BLaER1 (cell line): Measurements from ENCODE around the gene SLC25A21.

Source experiments
- H3K27ac ChIP-seq: shearing (Covaris generic); formaldehyde crosslinking; 2 replicates; pipeline ENCODE4 v1.8.1; 2022
- H3K27me3 ChIP-seq: shearing (Covaris generic); formaldehyde crosslinking; 2 replicates; pipeline ENCODE4 v1.8.1; 2022
- H3K36me3 ChIP-seq: shearing (Covaris generic); formaldehyde crosslinking; 2 replicates; pipeline ENCODE4 v1.8.1; 2022
- H3K4me1 ChIP-seq: shearing (Covaris generic); formaldehyde crosslinking; 2 replicates; pipeline ENCODE4 v1.8.1; 2022
- H3K4me2 ChIP-seq: shearing (Covaris generic); formaldehyde crosslinking; 2 replicates; pipeline ENCODE4 v1.8.1; 2022
- H3K4me3 ChIP-seq: shearing (Covaris generic); formaldehyde crosslinking; 2 replicates; pipeline ENCODE4 v1.8.1; 2022
- H3K9ac ChIP-seq: shearing (Covaris generic); formaldehyde crosslinking; 2 replicates; pipeline ENCODE4 v1.8.1; 2022
- H3K9me3 ChIP-seq: shearing (Covaris generic); formaldehyde crosslinking; 2 replicates; pipeline ENCODE4 v1.8.1; 2022
- H4K20me1 ChIP-seq: shearing (Covaris generic); formaldehyde crosslinking; 2 replicates; pipeline ENCODE4 v1.8.1; 2022
- Cebpa-rat ChIP-seq: shearing (Covaris generic); IDR thresholded peaks from 2 replicates; pipeline ENCODE4 v1.8.1; 2022

The SLC25A21 gene

GRCh38 chr14:36660736-36661505 lies 511.5 kb downstream of the SLC25A21 start:
- Histone ChIP-seq H4K20me1 (peaks cover 6% of the 10 kb centered on the region; the same call in 1 of the 2 replicates), H3K4me3 (peak overlapping the region; percentile 41; the same call in 1 of the 2 replicates), H3K27ac (no peak overlapping the region), H3K9me3 (peaks cover 56% of the 10 kb centered on the region), H3K27me3 (peaks cover 66% of the 10 kb centered on the region), H3K4me2 (peak overlapping the region; percentile 77), H3K36me3 (0 out of 2 replicates have a peak, but pooled peaks cover under 1% of the 10 kb centered on the region), H3K4me1 (peaks cover 30% of the 10 kb centered on the region), H3K9ac (no peak overlapping the region)
- TF ChIP-seq Cebpa-rat = no peak

- H3K36me3 ChIP-seq = no peaks in the 10 kb centered on the region
- peaks cover 75% of the 10 kb centered on the region for H3K27me3 ChIP-seq
- H3K27ac ChIP-seq = no peak overlapping the region
- no peak overlapping the region for H3K4me3 ChIP-seq
- H3K9me3 ChIP-seq = peaks cover 62% of the 10 kb centered on the region
- H3K9ac ChIP-seq = no peak overlapping the region
- TF ChIP-seq Cebpa-rat = no peak
- H4K20me1 ChIP-seq = peaks cover 6% of the 10 kb centered on the region; the same call in 1 of the 2 replicates
- H3K4me2 ChIP-seq = peak overlapping the region; percentile 77
- H3K4me1 ChIP-seq = peaks cover 30% of the 10 kb centered on the region
These were observed 512.3 kb downstream of the SLC25A21 start for GRCh38 chr14:36659822-36660735.

- H3K4me3 ChIP-seq = no peak overlapping the region; the same call in 1 of the 2 replicates
- no peak overlapping the region for H3K9ac ChIP-seq
- no peak for TF ChIP-seq Cebpa-rat
- H3K4me2 ChIP-seq = peak overlapping the region; percentile 77
- peaks cover 6% of the 10 kb centered on the region; the same call in 1 of the 2 replicates for H4K20me1 ChIP-seq
- peaks cover 70% of the 10 kb centered on the region for H3K9me3 ChIP-seq
- H3K27ac ChIP-seq = no peak overlapping the region
- H3K36me3 ChIP-seq = no peaks in the 10 kb centered on the region
- H3K27me3 ChIP-seq = peaks cover 83% of the 10 kb centered on the region
- H3K4me1 ChIP-seq = peaks cover 30% of the 10 kb centered on the region
These were observed 513.2 kb downstream of the SLC25A21 start for GRCh38 chr14:36659010-36659821.

- peaks cover 24% of the 10 kb centered on the region for H3K4me1 ChIP-seq
- H3K27ac ChIP-seq = no peak overlapping the region
- H3K36me3 ChIP-seq = no peaks in the 10 kb centered on the region
- H3K4me3 ChIP-seq = peak overlapping the region; percentile 58
- no peak for TF ChIP-seq Cebpa-rat
- H4K20me1 ChIP-seq = peaks cover 6% of the 10 kb centered on the region; the same call in 1 of the 2 replicates
- peaks cover 70% of the 10 kb centered on the region for H3K9me3 ChIP-seq
- peaks cover 86% of the 10 kb centered on the region for H3K27me3 ChIP-seq
- no peak overlapping the region for H3K9ac ChIP-seq
- H3K4me2 ChIP-seq = peak overlapping the region; percentile 59; the same call in 1 of the 2 replicates
These were observed 514.0 kb downstream of the SLC25A21 start for GRCh38 chr14:36658123-36659009.

GRCh38 chr14:36657399-36658122 lies 514.8 kb downstream of the SLC25A21 start:
- peak overlapping the region; percentile 59 for H3K4me2 ChIP-seq
- peaks cover 84% of the 10 kb centered on the region for H3K27me3 ChIP-seq

GRCh38 chr14:36656687-36657398 lies 515.6 kb downstream of the SLC25A21 start:
- peaks cover 78% of the 10 kb centered on the region for H3K27me3 ChIP-seq
- peaks cover 58% of the 10 kb centered on the region for H3K9me3 ChIP-seq
- peaks cover 6% of the 10 kb centered on the region; the same call in 1 of the 2 replicates for H4K20me1 ChIP-seq
- no peak overlapping the region for H3K27ac ChIP-seq
- H3K4me2 ChIP-seq = peak overlapping the region; percentile 59
- no peaks in the 10 kb centered on the region for H3K36me3 ChIP-seq
- no peak overlapping the region for H3K9ac ChIP-seq
- peak overlapping the region; percentile 58 for H3K4me3 ChIP-seq
- peaks cover 24% of the 10 kb centered on the region for H3K4me1 ChIP-seq
- TF ChIP-seq Cebpa-rat = no peak

More at GRCh38 chr14:36657399-36658122, 514.8 kb downstream of the SLC25A21 start:
- peaks cover 62% of the 10 kb centered on the region for H3K9me3 ChIP-seq
- peaks cover 6% of the 10 kb centered on the region; the same call in 1 of the 2 replicates for H4K20me1 ChIP-seq
- no peaks in the 10 kb centered on the region for H3K36me3 ChIP-seq
- no peak overlapping the region for H3K9ac ChIP-seq
- no peak overlapping the region for H3K27ac ChIP-seq
- peak overlapping the region; percentile 58 for H3K4me3 ChIP-seq
- TF ChIP-seq Cebpa-rat = no peak
- peaks cover 24% of the 10 kb centered on the region for H3K4me1 ChIP-seq

- Histone ChIP-seq H3K4me3 (peak overlapping the region; percentile 58; the same call in 1 of the 2 replicates), H3K36me3 (no peaks in the 10 kb centered on the region), H3K27ac (no peak overlapping the region), H3K9ac (no peak overlapping the region), H3K4me1 (peaks cover 17% of the 10 kb centered on the region), H4K20me1 (peaks cover 6% of the 10 kb centered on the region; the same call in 1 of the 2 replicates), H3K9me3 (peaks cover 58% of the 10 kb centered on the region), H3K27me3 (peaks cover 71% of the 10 kb centered on the region), H3K4me2 (peak overlapping the region; percentile 59)
- no peak for TF ChIP-seq Cebpa-rat
These were observed 516.3 kb downstream of the SLC25A21 start for GRCh38 chr14:36655963-36656686.
